ENCODE data around the gene ALK. TPM values are rescaled to one million over a fixed set of nuclear protein-coding genes. Genes with fewer than 3 reads are reported as not detected.

Gene ALK
- total and polyA plus RNA-seq, 2 experiments from 2014 or later = 0.35 TPM; not detected in 1

GRCh38 chr2:29323301-29323700, 598.1 kb downstream of the ALK start:
- Mint-ChIP-seq H3K4me3 (no peak overlapping the region), H3K4me1 (no peaks in the 10 kb centered on the region), H3K36me3 (ENCODE audit: low read depth) (no peaks in the 10 kb centered on the region), H3K27me3 (ENCODE audit: insufficient read depth, low read depth, poor library complexity) (no peaks in the 10 kb centered on the region), H3K27ac (no peak overlapping the region), H3K9me3 (no peaks in the 10 kb centered on the region)
- TF ChIP-seq ZNF331 (CRISPR knock-in tag; IDR thresholded peaks at IDR 0.05; ENCODE audit: low read depth) (no peak), EZH2phosphoT487 (IDR thresholded peaks at IDR 0.05; ENCODE audit: unreplicated experiment) (no peak), STAT1 (IDR thresholded peaks at IDR 0.05; ENCODE audit: unreplicated experiment) (no peak), NANOG (IDR thresholded peaks at IDR 0.05; ENCODE audit: borderline replicate concordance) (no peak), JUNB (IDR thresholded peaks at IDR 0.05; ENCODE audit: unreplicated experiment) (no peak), POLR2AphosphoS5 (IDR thresholded peaks at IDR 0.05; ENCODE audit: low read depth) (no peak), REST (IDR thresholded peaks at IDR 0.05; ENCODE audit: unreplicated experiment) (no peak), EZH2 (IDR thresholded peaks at IDR 0.05; ENCODE audit: low read depth, unreplicated experiment) (no peak), ZNF114 (CRISPR knock-in tag; IDR thresholded peaks at IDR 0.05) (no peak), CREB1 (CRISPR knock-in tag; IDR thresholded peaks at IDR 0.05; ENCODE audit: low read depth) (no peak)
- TF ChIP-seq, protein P1, sequence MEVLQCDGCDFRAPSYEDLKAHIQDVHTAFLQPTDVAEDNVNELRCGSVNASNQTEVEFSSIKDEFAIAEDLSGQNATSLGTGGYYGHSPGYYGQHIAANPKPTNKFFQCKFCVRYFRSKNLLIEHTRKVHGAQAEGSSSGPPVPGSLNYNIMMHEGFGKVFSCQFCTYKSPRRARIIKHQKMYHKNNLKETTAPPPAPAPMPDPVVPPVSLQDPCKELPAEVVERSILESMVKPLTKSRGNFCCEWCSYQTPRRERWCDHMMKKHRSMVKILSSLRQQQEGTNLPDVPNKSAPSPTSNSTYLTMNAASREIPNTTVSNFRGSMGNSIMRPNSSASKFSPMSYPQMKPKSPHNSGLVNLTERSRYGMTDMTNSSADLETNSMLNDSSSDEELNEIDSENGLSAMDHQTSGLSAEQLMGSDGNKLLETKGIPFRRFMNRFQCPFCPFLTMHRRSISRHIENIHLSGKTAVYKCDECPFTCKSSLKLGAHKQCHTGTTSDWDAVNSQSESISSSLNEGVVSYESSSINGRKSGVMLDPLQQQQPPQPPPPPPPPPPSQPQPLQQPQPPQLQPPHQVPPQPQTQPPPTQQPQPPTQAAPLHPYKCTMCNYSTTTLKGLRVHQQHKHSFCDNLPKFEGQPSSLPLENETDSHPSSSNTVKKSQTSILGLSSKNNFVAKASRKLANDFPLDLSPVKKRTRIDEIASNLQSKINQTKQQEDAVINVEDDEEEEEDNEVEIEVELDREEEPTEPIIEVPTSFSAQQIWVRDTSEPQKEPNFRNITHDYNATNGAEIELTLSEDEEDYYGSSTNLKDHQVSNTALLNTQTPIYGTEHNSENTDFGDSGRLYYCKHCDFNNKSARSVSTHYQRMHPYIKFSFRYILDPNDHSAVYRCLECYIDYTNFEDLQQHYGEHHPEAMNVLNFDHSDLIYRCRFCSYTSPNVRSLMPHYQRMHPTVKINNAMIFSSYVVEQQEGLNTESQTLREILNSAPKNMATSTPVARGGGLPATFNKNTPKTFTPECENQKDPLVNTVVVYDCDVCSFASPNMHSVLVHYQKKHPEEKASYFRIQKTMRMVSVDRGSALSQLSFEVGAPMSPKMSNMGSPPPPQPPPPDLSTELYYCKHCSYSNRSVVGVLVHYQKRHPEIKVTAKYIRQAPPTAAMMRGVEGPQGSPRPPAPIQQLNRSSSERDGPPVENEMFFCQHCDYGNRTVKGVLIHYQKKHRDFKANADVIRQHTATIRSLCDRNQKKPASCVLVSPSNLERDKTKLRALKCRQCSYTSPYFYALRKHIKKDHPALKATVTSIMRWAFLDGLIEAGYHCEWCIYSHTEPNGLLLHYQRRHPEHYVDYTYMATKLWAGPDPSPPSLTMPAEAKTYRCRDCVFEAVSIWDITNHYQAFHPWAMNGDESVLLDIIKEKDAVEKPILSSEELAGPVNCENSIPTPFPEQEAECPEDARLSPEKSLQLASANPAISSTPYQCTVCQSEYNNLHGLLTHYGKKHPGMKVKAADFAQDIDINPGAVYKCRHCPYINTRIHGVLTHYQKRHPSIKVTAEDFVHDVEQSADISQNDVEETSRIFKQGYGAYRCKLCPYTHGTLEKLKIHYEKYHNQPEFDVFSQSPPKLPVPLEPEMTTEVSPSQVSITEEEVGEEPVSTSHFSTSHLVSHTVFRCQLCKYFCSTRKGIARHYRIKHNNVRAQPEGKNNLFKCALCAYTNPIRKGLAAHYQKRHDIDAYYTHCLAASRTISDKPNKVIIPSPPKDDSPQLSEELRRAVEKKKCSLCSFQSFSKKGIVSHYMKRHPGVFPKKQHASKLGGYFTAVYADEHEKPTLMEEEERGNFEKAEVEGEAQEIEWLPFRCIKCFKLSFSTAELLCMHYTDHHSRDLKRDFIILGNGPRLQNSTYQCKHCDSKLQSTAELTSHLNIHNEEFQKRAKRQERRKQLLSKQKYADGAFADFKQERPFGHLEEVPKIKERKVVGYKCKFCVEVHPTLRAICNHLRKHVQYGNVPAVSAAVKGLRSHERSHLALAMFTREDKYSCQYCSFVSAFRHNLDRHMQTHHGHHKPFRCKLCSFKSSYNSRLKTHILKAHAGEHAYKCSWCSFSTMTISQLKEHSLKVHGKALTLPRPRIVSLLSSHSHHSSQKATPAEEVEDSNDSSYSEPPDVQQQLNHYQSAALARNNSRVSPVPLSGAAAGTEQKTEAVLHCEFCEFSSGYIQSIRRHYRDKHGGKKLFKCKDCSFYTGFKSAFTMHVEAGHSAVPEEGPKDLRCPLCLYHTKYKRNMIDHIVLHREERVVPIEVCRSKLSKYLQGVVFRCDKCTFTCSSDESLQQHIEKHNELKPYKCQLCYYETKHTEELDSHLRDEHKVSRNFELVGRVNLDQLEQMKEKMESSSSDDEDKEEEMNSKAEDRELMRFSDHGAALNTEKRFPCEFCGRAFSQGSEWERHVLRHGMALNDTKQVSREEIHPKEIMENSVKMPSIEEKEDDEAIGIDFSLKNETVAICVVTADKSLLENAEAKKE (CRISPR knock-in tag; IDR thresholded peaks at IDR 0.05) = no peak
- TF ChIP-seq, protein P2, sequence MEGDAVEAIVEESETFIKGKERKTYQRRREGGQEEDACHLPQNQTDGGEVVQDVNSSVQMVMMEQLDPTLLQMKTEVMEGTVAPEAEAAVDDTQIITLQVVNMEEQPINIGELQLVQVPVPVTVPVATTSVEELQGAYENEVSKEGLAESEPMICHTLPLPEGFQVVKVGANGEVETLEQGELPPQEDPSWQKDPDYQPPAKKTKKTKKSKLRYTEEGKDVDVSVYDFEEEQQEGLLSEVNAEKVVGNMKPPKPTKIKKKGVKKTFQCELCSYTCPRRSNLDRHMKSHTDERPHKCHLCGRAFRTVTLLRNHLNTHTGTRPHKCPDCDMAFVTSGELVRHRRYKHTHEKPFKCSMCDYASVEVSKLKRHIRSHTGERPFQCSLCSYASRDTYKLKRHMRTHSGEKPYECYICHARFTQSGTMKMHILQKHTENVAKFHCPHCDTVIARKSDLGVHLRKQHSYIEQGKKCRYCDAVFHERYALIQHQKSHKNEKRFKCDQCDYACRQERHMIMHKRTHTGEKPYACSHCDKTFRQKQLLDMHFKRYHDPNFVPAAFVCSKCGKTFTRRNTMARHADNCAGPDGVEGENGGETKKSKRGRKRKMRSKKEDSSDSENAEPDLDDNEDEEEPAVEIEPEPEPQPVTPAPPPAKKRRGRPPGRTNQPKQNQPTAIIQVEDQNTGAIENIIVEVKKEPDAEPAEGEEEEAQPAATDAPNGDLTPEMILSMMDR (conservative IDR thresholded peaks at IDR 0.05; ENCODE audit: low read depth in 2 of 2) = no peak
- TF ChIP-seq, protein P3, sequence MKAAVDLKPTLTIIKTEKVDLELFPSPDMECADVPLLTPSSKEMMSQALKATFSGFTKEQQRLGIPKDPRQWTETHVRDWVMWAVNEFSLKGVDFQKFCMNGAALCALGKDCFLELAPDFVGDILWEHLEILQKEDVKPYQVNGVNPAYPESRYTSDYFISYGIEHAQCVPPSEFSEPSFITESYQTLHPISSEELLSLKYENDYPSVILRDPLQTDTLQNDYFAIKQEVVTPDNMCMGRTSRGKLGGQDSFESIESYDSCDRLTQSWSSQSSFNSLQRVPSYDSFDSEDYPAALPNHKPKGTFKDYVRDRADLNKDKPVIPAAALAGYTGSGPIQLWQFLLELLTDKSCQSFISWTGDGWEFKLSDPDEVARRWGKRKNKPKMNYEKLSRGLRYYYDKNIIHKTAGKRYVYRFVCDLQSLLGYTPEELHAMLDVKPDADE (IDR thresholded peaks at IDR 0.05) = no peak
- Histone ChIP-seq H3K27ac (ENCODE audit: low read depth) (no peak overlapping the region), H3K79me2 (replicated peaks; ENCODE audit: insufficient read depth) (no peaks in the 10 kb centered on the region), H4K20me1 (replicated peaks; ENCODE audit: insufficient read depth) (no peaks in the 10 kb centered on the region), H3K36me3 (ENCODE audit: insufficient read depth) (no peaks in the 10 kb centered on the region), H3K4me3 (no peak overlapping the region), H3K4me2 (no peak overlapping the region), H2AFZ (peak overlapping the region; percentile 28; the same call in 1 of the 2 replicates), H3K9me2 (ENCODE audit: insufficient read depth) (peaks cover 5% of the 10 kb centered on the region; the same call in 1 of the 2 replicates), H3K4me1 (ENCODE audit: insufficient read depth) (no peaks in the 10 kb centered on the region), H3K27me3 (ENCODE audit: insufficient read depth) (no peaks in the 10 kb centered on the region), H3F3A (replicated peaks; ENCODE audit: low read depth) (no peaks in the 10 kb centered on the region)
- ATAC-seq = no peak
- DNase-seq (ENCODE audit: low spot score) = no peak
